Measurements from ENCODE around the gene SEMA7A.

- TF ChIP-seq GATA3 (IDR thresholded peaks at IDR 0.05; ENCODE audit: low read depth, low read length) (no peak), GATA2 (IDR thresholded peaks at IDR 0.05; ENCODE audit: low read depth, low read length) (no peak)
These were observed 57.5 kb downstream of the SEMA7A start for GRCh38 chr15:74376226-74376625.
